NCI-H510A (cell line): ENCODE data around the gene GTPBP3.
"Not testable (repeated sequence)": the region's sequence is repeated elsewhere in the genome, so short reads cannot be mapped to it uniquely, and the experiment has no call there.

Experiments used
- DNase-seq: peaks from one replicate; lab custom pipeline; 2025; lab: John Stamatoyannopoulos, UW

GTPBP3 gene

GRCh38 chr19:17341386-17341785, 4.0 kb downstream of the GTPBP3 start:
- DNase-seq, result no peak

DNA sequence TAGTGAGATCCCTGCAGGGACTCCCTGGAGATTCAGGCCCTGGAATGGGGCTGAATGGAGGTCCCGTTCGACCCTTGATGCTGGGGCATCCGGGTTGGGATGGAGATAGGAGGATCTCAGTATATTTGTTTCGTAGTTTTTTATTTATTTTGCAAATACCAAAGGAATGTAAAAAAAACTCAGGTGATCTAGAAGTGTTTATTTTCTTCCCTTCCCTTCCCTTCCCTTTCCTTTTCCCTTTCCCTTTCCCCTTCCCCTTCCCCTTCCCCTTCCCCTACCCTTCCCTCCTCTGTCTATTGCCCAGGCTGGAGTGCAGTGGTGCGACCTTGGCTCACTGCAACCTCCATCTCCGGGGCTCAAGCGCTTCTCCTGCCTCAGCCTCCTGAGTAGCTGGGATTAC, 4.5 kb downstream of the GTPBP3 start:
- no peak for DNase-seq

GRCh38 chr19:17346109-17346671, 8.8 kb downstream of the GTPBP3 start:
- no peak for DNase-seq

GRCh38 chr19:17347361-17347760, 10.0 kb downstream of the GTPBP3 start:
- DNase-seq, result no peak

DNA sequence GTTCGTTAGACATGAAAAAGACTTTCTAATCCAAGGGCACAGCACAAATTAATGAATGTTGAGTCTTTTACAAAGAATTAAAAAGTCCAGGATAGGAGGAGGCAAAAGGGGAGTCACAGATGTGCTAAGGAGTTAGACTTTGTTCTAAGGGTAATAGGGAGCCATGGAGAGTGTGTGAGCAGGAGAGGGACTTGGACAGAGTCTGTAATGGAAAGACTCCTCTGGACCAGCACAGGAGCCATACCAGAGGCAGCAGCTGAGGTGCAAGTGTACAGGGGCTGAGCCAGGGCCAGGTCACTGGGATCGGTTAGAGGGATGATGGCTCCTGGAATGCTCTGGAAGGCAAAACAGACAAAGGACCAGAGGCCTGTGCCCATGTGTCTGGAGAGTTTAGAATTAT, 10.5 kb downstream of the GTPBP3 start:
- no peak for DNase-seq

- no peak for DNase-seq
Measured at GRCh38 chr19:17348700-17349099, 11.3 kb downstream of the GTPBP3 start.

- no peak for DNase-seq
Measured at GRCh38 chr19:17351815-17352435, 14.6 kb downstream of the GTPBP3 start.

DNA sequence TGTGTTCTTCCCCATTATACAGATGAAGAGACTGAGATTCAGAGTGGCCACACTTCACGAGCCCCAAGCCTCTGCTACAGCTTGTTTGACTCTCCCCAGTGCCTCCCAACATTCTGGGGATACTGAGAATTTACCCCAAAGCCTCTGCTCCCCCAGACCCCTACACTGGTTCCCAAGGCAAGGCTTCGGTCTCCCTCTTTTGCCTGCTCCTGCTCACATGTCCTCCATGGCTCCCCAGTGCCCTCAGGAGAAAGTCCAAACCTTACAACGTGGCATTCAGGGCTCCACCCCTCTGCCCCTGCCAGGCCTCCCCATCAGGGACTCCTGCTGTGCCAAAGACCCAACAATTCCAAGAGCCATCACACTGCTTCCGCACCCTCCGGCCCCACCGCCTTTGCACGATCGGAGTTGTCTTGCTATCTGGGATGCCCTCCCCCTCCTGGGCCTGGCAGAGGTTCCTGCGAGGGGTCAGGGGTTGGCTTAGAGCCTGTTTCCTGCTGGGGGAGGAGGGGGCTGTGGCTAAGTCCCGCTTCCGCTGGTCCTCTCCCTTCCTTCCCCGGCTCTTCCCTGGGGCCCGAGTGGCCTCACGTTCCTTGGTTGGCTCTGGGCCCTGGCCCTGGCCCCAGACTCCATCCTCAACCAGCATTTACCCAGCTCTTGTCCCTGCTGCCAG, 15.4 kb downstream of the GTPBP3 start:
- DNase-seq, result no peak

DNA sequence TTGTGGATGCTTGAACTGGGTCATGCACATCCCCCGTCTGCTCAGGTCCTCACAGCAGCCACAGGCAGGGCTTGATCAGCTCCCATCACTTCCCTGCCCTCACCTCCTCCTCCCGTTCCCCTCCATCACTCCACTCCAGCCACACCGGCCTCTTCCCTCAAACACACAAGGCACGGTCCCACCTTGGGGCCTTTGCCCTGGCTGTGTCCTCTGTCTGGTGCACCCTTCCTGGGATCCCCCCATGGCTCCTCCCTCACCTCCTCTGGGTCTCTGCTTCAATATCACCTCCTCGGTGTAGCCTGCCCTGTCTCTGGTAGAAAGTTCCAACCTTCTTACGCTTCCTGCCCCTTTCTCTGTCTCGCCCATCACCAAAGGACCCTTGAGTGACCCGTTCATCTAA, 16.0 kb downstream of the GTPBP3 start:
- no peak for DNase-seq

GRCh38 chr19:17357078-17357666, 19.8 kb downstream of the GTPBP3 start:
- DNase-seq, result no peak

DNA sequence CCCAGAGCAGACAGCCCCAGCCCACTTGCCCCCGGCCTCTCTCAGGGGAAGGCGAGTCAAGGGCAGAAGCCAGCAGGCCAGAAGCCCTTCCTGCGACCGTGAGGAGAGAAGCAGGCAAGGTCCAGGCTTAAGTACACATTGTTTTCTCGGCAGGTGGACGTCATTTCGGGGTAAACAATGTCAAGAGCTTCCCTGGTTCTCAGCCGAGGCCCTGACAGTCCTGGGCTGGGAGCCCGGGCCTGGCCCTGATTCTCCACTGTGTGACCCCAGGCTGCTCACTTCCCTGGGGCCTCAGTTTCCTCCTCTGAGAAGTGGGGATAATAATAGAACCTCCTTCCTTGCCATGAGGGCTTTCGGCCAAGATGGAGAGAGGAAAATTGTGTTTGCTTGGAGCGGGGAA, 20.4 kb downstream of the GTPBP3 start:
- no peak for DNase-seq

- DNase-seq, result no peak
Measured at GRCh38 chr19:17358395-17358794, 21.0 kb downstream of the GTPBP3 start.

- DNase-seq, result no peak
Measured at GRCh38 chr19:17359905-17360800, 22.8 kb downstream of the GTPBP3 start.

GRCh38 chr19:17363852-17364605, 26.7 kb downstream of the GTPBP3 start:
- not testable (repeated sequence) for DNase-seq

GRCh38 chr19:17365361-17365760, 28.0 kb downstream of the GTPBP3 start:
- DNase-seq, result no peak

GRCh38 chr19:17370026-17370587, 32.8 kb downstream of the GTPBP3 start:
- no peak for DNase-seq

DNA sequence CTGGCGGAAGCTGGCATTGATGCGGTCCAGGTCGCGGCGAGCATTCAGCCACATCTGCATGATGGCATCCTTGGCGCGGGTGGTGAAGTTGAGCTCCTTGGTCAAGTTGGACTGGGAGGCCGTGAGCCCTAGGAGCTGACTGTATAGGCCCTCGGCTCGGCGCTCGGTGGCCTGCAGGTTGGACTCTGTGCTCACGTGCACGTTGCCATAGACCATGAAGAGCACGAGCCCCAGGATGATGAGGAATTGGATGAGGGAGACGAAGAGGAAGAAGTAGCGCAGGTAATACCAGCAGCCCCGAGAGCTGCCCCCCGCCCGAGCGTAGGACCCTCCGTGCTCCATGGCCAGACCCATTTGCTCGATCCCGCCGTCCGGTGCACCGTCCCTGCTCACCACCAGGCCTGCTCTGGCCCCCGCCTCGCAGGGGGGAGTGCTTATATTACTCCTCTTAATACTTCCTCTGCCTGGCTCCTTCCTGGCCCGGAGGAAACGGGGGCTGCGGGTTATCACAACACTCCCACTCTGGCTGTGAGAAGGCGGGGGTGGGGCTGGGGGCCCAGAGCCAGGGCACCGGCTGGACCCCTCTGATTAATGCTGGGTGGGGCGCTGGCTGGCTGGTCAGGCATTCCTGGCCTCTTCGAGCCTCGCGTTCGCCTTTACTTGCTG, 39.7 kb downstream of the GTPBP3 start, which contains the start of gene PLVAP:
TSS of gene PLVAP (minus strand) at position 408 of the 666 bp plus-strand sequence. CDS start at position 354, 54 bp downstream.
- no peak for DNase-seq

- no peak for DNase-seq
Measured at GRCh38 chr19:17378271-17378670, 40.9 kb downstream of the GTPBP3 start.

DNA sequence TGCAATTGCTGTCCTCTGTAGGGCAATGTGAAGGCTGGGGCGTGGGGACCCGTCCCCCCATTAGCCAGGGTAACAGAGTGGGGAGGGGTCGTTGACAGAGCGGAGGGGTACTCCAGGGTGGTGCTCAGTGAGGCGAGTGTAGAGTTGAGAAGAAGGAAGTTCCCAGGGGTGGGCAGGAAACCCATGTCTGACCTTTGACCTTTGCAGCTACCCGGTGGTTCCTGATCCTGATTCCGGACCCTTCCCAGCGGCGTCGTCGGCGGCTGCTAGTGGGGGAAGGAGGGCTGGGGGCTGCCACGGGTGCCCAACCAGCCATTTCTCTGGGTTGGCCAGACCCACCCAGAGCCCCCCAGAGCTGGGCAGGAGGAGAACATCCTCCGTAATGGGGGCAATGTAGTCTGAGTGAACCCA, 41.9 kb downstream of the GTPBP3 start:
- DNase-seq, result no peak

- DNase-seq, result no peak
Measured at GRCh38 chr19:17380426-17381138, 43.2 kb downstream of the GTPBP3 start.
